GM12878 (cell line): ENCODE results near the gene INSRR.

Source experiments
- ATF7 ChIP-seq: fragments of 450-650 bp; IDR thresholded peaks from 2 replicates; pipeline ENCODE4 v1.6.1; 2016; ENCODE audit warnings: low read depth, mild to moderate bottlenecking
- BHLHE40 ChIP-seq, 2 experiments: fragments of 450-650 bp in 1 of 2; IDR thresholded peaks; 2 replicates each; pipeline ENCODE4 v1.6.1; 2011 to 2017; ENCODE audit warnings: low read depth in 2 of 2, borderline replicate concordance in 1 of 2, improper control_type of control experiment in 1 of 2, low read length in 1 of 2, mild to moderate bottlenecking in 1 of 2
- CEBPB ChIP-seq, 2 experiments: fragments of 150-350 bp in 1 of 2; IDR thresholded peaks; 2 replicates each; pipeline ENCODE4 v1.6.1; 2012 to 2014; ENCODE audit warnings: low read depth in 2 of 2, low read length in 2 of 2, borderline replicate concordance in 1 of 2, inconsistent platforms in 1 of 2
- EZH2 ChIP-seq: IDR thresholded peaks from 2 replicates; pipeline ENCODE4 v1.6.1; 2012; ENCODE audit warnings: low read depth, mild to moderate bottlenecking, control low read depth, inconsistent platforms, low read length, borderline replicate concordance; ENCODE audit not compliant: control insufficient read depth
- HDAC2 ChIP-seq: fragments of 200-600 bp; sonication (generic); IDR thresholded peaks from 2 replicates; pipeline ENCODE4 v1.6.1; 2017
- SPI1 ChIP-seq: IDR thresholded peaks from 2 replicates; pipeline ENCODE4 v1.6.1; 2011; ENCODE audit warnings: low read depth, mild to moderate bottlenecking, low read length, moderate library complexity, borderline replicate concordance; ENCODE audit not compliant: insufficient read depth
- STAT1 ChIP-seq: fragments of 450-650 bp; conservative IDR thresholded peaks from 2 replicates; pipeline ENCODE4 v1.6.1; 2014; ENCODE audit warnings: antibody characterized with exemption, mild to moderate bottlenecking
- TARDBP ChIP-seq: IDR thresholded peaks from 2 replicates; pipeline ENCODE4 v1.6.1; 2016; ENCODE audit warnings: borderline replicate concordance
- TF ChIP-seq, protein P1 (sequence below): fragments of 450-650 bp; IDR thresholded peaks from 2 replicates; pipeline ENCODE4 v1.6.1; 2017; ENCODE audit warnings: mild to moderate bottlenecking
- TF ChIP-seq, protein P2 (sequence below), 3 experiments: IDR thresholded peaks in 2 of 3; conservative IDR thresholded peaks in 1 of 3; 2 replicates each; pipeline ENCODE4 v1.5.1; 2011; ENCODE audit warnings: low read depth in 3 of 3, low read length in 3 of 3, mild to moderate bottlenecking in 3 of 3, control low read depth in 2 of 3, moderate library complexity in 2 of 3, inconsistent platforms in 1 of 3, mixed read lengths in 1 of 3; ENCODE audit not compliant: control insufficient read depth in 2 of 3, insufficient read depth in 1 of 3; ENCODE audit errors: extremely low read depth in 1 of 3
- TF ChIP-seq, protein P3 (sequence below): fragments of 450-650 bp; formaldehyde crosslinking; IDR thresholded peaks from 2 replicates; pipeline ENCODE4 v1.5.0; 2022; ENCODE audit warnings: mild to moderate bottlenecking, missing genetic modification characterization

DNA sequence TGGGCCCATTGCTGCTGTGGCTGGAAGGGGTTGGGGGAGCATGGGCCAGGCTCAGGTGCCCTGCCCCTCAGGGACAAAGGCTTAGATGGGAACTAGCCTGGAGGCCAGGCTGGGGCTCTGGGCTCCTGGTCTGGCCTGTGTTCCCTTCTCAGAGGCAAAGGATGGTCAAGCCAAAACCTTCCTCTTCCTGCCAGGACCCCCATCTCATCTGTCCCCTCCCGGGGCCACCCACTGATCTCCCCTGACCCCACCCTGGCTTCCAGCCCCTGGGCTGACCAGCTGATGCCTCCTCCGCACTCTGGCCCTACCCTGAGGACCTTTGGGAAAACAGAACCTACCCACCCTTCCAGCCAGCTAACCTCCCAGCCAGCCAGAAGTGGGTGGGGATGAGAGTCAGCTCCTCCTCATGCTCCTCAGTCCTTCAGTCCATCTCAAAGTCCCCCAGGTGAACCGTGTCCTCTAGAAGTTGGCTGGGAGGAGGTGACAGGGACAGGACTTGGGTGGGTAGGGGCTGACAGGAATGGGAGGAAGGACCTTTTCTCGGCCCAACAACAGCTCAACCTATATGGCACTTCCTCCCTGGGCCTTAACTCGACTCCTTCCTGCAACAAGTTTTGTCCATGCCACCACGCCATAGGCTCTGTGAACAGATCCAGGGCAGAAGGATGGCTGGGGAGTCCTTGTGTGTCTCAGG lies 42.1 kb upstream of the INSRR start:
- TF ChIP-seq EZH2 = no peak
- TF ChIP-seq, protein P1, sequence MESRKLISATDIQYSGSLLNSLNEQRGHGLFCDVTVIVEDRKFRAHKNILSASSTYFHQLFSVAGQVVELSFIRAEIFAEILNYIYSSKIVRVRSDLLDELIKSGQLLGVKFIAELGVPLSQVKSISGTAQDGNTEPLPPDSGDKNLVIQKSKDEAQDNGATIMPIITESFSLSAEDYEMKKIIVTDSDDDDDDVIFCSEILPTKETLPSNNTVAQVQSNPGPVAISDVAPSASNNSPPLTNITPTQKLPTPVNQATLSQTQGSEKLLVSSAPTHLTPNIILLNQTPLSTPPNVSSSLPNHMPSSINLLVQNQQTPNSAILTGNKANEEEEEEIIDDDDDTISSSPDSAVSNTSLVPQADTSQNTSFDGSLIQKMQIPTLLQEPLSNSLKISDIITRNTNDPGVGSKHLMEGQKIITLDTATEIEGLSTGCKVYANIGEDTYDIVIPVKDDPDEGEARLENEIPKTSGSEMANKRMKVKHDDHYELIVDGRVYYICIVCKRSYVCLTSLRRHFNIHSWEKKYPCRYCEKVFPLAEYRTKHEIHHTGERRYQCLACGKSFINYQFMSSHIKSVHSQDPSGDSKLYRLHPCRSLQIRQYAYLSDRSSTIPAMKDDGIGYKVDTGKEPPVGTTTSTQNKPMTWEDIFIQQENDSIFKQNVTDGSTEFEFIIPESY = no peak
- no peak for TF ChIP-seq HDAC2
- TF ChIP-seq, protein P2, sequence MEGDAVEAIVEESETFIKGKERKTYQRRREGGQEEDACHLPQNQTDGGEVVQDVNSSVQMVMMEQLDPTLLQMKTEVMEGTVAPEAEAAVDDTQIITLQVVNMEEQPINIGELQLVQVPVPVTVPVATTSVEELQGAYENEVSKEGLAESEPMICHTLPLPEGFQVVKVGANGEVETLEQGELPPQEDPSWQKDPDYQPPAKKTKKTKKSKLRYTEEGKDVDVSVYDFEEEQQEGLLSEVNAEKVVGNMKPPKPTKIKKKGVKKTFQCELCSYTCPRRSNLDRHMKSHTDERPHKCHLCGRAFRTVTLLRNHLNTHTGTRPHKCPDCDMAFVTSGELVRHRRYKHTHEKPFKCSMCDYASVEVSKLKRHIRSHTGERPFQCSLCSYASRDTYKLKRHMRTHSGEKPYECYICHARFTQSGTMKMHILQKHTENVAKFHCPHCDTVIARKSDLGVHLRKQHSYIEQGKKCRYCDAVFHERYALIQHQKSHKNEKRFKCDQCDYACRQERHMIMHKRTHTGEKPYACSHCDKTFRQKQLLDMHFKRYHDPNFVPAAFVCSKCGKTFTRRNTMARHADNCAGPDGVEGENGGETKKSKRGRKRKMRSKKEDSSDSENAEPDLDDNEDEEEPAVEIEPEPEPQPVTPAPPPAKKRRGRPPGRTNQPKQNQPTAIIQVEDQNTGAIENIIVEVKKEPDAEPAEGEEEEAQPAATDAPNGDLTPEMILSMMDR (IDR thresholded peaks at IDR 0.05 in 2 of 3, conservative IDR thresholded peaks at IDR 0.05 in 1 of 3; ENCODE audit: control insufficient read depth in 2 of 3, extremely low read depth in 1 of 3, insufficient read depth in 1 of 3, low read depth in 3 of 3, low read length in 3 of 3) = no peak
- no peak for TF ChIP-seq TARDBP
- TF ChIP-seq BHLHE40 (IDR thresholded peaks at IDR 0.05; ENCODE audit: borderline replicate concordance in 1 of 2, low read depth in 2 of 2, low read length in 1 of 2) = no peak
- no peak for TF ChIP-seq STAT1
- no peak for TF ChIP-seq CEBPB (IDR thresholded peaks at IDR 0.05; ENCODE audit: borderline replicate concordance in 1 of 2, low read depth in 2 of 2, low read length in 2 of 2)
- no peak for TF ChIP-seq SPI1
- TF ChIP-seq ATF7 = no peak
- TF ChIP-seq, protein P3, sequence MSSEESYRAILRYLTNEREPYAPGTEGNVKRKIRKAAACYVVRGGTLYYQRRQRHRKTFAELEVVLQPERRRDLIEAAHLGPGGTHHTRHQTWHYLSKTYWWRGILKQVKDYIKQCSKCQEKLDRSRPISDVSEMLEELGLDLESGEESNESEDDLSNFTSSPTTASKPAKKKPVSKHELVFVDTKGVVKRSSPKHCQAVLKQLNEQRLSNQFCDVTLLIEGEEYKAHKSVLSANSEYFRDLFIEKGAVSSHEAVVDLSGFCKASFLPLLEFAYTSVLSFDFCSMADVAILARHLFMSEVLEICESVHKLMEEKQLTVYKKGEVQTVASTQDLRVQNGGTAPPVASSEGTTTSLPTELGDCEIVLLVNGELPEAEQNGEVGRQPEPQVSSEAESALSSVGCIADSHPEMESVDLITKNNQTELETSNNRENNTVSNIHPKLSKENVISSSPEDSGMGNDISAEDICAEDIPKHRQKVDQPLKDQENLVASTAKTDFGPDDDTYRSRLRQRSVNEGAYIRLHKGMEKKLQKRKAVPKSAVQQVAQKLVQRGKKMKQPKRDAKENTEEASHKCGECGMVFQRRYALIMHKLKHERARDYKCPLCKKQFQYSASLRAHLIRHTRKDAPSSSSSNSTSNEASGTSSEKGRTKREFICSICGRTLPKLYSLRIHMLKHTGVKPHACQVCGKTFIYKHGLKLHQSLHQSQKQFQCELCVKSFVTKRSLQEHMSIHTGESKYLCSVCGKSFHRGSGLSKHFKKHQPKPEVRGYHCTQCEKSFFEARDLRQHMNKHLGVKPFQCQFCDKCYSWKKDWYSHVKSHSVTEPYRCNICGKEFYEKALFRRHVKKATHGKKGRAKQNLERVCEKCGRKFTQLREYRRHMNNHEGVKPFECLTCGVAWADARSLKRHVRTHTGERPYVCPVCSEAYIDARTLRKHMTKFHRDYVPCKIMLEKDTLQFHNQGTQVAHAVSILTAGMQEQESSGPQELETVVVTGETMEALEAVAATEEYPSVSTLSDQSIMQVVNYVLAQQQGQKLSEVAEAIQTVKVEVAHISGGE = no peak
